Calu3 (cell line): Measurements from ENCODE around the gene CDON. TPM values are rescaled to one million over a fixed set of nuclear protein-coding genes. Genes with fewer than 3 reads are reported as not detected.

Experiments used
- BruUV-seq: library from RNA; stranded (reverse); fragments of 400-500 nt; replicated peaks from 2 replicates; lab custom pipeline; 2021; lab: Mats Ljungman, UMichigan
- CTCF ChIA-PET: fragments of 300-600 bp; sonication (Branson Sonifier 250); formaldehyde crosslinking; loops from one replicate; lab custom pipeline; 2022; ENCODE audit warnings: antibody characterized with exemption; lab: Charles Lee
- DNase-seq: peaks from one replicate; pipeline ENCODE4 v3.0.0; 2022
- H3K27ac Mint-ChIP-seq: one replicate; pipeline ENCODE4 v1.8.0; 2022; ENCODE audit warnings: mixed read lengths; ENCODE audit not compliant: unreplicated experiment
- H3K27me3 Mint-ChIP-seq: one replicate; pipeline ENCODE4 v1.8.0; 2022; ENCODE audit warnings: mixed read lengths; ENCODE audit not compliant: unreplicated experiment
- H3K36me3 Mint-ChIP-seq: one replicate; pipeline ENCODE4 v1.8.0; 2022; ENCODE audit warnings: mild to moderate bottlenecking, moderate library complexity, mixed read lengths; ENCODE audit not compliant: insufficient read depth, unreplicated experiment
- H3K4me1 Mint-ChIP-seq: one replicate; pipeline ENCODE4 v1.8.0; 2022; ENCODE audit warnings: mild to moderate bottlenecking, low read depth, mixed read lengths; ENCODE audit not compliant: unreplicated experiment
- H3K4me3 Mint-ChIP-seq: one replicate; pipeline ENCODE4 v1.8.0; 2022; ENCODE audit warnings: mild to moderate bottlenecking, low read depth, moderate library complexity, mixed read lengths; ENCODE audit not compliant: unreplicated experiment
- H3K9me3 Mint-ChIP-seq: one replicate; pipeline ENCODE4 v1.8.0; 2022; ENCODE audit warnings: low read depth, mixed read lengths; ENCODE audit not compliant: unreplicated experiment
- CTCF ChIP-seq: fragments of 200-600 bp; IDR thresholded peaks from one replicate; pipeline ENCODE4 v1.8.0; 2022; ENCODE audit warnings: antibody characterized with exemption; ENCODE audit not compliant: unreplicated experiment
- intact Hi-C: fragments of 100-400 bp; cut with micrococcal nuclease; formaldehyde crosslinking; loops from one replicate; pipeline ENCODE4 v1.10.0; 2022; ENCODE audit not compliant: unreplicated experiment
- total RNA-seq: library from RNA; stranded (reverse); gene quantifications from 2 replicates; pipeline ENCODE4 v1.2.3, GENCODE V29; 2022

CDON gene
- total RNA-seq, 1 experiment from 2014 or later = 14.8 TPM

- Mint-ChIP-seq H3K36me3 (no peaks in the 10 kb centered on the region), H3K27ac (no peak overlapping the region), H3K27me3 (peaks cover 21% of the 10 kb centered on the region), H3K4me1 (no peaks in the 10 kb centered on the region), H3K9me3 (no peaks in the 10 kb centered on the region), H3K4me3 (no peak overlapping the region)
- CTCF ChIA-PET = no interaction called here
- no peak for TF ChIP-seq CTCF
- intact Hi-C loops = no loop called here
- BruUV-seq = no TSS peak
- DNase-seq = no peak
Observed at GRCh38 chr11:125930076-125930450, 132.6 kb downstream of the CDON start.

GRCh38 chr11:125929445-125930075, 133.1 kb downstream of the CDON start:
- no peaks in the 10 kb centered on the region for H3K9me3 Mint-ChIP-seq
- H3K27me3 Mint-ChIP-seq = peaks cover 26% of the 10 kb centered on the region
- BruUV-seq = no TSS peak
- no peak for TF ChIP-seq CTCF
- CTCF ChIA-PET = no interaction called here
- DNase-seq = no peak
- no peaks in the 10 kb centered on the region for H3K36me3 Mint-ChIP-seq
- no peaks in the 10 kb centered on the region for H3K4me1 Mint-ChIP-seq
- H3K27ac Mint-ChIP-seq = no peak overlapping the region
- intact Hi-C loops = no loop called here
- H3K4me3 Mint-ChIP-seq = no peak overlapping the region

GRCh38 chr11:125926682-125927081, 136.0 kb downstream of the CDON start:
- no peak for DNase-seq
- no peak overlapping the region for H3K27ac Mint-ChIP-seq
- no TSS peak for BruUV-seq
- H3K4me1 Mint-ChIP-seq = no peaks in the 10 kb centered on the region
- no peak overlapping the region for H3K4me3 Mint-ChIP-seq
- intact Hi-C loops = no loop called here
- no peaks in the 10 kb centered on the region for H3K9me3 Mint-ChIP-seq
- TF ChIP-seq CTCF = no peak
- no peaks in the 10 kb centered on the region for H3K36me3 Mint-ChIP-seq
- CTCF ChIA-PET = no interaction called here
- H3K27me3 Mint-ChIP-seq = peaks cover 27% of the 10 kb centered on the region

GRCh38 chr11:125925804-125926203, 136.9 kb downstream of the CDON start:
- no peaks in the 10 kb centered on the region for H3K36me3 Mint-ChIP-seq

More at GRCh38 chr11:125925804-125926203, 136.9 kb downstream of the CDON start:
- BruUV-seq = no TSS peak
- CTCF ChIA-PET = no interaction called here
- Mint-ChIP-seq H3K9me3 (no peaks in the 10 kb centered on the region), H3K27me3 (peaks cover 27% of the 10 kb centered on the region), H3K27ac (no peak overlapping the region), H3K4me1 (no peaks in the 10 kb centered on the region), H3K4me3 (no peak overlapping the region)
- no peak for TF ChIP-seq CTCF
- no peak for DNase-seq
- intact Hi-C loops = no loop called here
